T follicular helper cell (primary cell): Measurements from ENCODE around the gene CDC42EP4.

Source experiments
- DNase-seq: peaks from one replicate; pipeline ENCODE4 v3.0.0-alpha.2; 2020; ENCODE audit warnings: low read depth

Gene CDC42EP4

DNA sequence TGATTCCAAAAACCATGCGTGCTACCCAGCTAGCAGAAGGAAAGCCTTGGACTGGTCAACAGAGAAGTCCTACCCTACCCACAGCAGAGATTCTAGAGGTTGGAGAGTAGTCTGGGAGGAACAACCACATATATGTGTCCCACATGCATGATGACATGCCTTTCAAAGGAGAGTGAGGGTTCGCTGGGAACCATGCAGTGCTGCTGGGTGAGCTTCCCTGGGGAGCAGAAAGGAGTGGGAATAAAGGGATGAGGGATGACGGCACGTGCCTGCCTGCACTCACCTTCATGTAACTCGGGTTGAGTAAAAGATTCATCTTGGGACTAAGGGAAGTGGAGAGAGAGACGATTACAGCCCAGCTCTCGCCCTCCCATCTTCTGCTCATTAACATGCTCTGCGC lies 59.9 kb downstream of the CDC42EP4 start:
- DNase-seq: no peak

DNA sequence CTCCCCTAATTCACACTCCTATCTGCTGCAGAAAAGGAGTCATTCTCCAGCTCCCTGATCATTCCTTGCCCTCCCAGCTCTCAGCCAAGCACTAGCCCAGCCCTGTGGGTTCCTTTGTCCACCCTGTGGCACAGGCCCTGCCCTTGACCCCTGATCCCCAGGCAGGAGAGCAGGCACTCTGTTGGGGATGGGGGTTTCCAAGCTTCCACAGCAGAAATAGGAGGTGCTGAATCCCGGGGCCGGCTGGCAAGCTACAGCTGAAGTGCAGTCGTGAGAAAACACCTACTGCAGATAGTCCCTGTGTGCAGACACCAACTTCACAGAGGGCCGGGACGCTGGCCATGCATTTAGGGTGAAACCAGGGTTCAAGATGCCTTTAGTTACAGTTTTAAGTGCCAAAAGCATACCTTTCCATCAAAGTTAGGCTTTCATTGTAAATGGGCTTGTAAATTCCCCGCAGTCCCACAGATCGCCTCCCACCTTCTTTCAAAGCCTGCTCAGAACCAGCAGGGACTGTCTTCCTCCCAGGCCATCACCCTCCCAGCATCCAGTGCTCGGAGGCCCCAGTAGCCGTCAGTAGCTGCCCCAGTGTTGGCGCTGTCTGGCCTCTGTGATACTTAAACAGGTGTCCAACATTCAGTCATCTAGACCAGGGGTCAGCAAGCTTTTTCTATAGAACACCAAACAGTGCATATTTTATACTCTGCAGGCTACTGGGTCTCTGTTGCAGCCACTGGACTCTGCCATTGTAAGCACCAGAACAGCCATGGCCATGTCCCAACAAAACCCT lies 60.8 kb downstream of the CDC42EP4 start:
- no peak for DNase-seq

DNA sequence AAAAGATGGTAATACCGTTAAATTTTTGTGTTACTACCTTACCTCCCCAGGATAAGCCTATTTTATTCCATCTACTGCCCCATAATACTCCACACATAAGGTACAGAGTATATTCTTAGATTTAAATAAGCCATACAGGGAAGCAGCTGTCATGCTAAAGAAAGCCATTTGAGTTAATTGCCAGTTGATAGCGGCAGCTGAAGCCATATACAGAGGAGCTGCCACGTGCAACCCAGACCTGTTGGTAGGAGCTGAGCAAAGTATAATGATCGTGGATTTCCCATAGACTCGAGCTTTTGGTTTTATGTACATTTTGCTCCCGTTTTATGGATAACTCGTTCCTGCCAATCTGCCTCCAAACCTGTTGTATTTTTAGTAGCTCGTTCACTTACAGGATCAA lies 62.1 kb downstream of the CDC42EP4 start:
- no peak for DNase-seq

DNA sequence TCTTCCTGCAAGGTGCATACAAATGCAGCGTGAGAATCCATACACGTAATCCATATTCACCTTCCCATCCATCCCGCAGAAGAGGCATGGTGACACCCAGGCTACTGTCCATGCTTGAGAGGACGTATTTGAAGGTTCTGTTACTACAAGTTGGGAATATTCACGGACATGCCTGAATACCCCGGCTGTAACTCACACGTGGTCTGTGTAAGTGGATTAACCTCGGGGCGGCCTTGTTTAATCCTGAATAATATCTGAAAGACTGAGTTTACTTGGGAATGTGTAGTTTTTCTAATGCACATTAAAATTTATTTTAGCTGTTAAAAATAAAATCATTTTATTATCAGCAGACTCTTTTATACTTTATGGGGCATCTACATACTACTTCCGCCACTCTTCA lies 63.3 kb downstream of the CDC42EP4 start:
- no peak for DNase-seq

DNA sequence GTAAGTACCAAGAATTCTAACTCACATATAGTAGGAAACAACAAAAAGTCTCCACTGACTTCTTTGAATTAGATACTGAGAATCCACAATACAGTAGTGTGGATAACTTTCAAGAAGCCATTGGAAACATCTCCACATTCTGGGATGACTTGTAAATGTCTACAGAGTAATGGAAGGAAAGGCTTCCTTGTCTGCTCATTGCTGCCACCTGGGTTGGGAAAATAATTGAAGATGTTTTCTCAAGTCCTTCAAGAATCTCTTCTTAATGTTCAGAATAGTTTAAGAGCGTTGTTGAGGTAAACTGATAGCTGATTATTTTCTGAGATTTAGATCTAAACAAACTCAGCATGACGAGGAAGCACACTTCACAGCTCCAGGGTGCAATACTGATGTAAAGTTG lies 64.1 kb downstream of the CDC42EP4 start:
- DNase-seq: no peak

DNA sequence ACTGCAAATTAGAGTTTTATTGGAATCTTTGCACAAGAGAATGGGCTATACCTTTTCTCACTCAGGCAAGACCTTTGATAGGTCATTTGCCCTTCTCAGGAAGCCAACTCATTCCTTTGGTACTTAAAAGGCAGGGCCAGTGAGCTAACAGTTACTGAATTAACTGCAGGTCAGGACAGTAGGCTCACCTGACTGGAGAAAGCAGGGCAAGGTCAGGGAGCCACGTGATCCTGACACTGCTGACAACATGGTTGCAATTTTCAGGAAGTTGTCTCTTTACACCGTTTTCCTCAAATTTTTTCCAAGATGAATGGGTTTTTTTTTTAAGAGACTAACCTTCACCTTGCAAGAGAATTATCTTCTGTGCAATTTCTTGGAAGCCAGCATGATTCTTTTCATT lies 71.2 kb downstream of the CDC42EP4 start:
- DNase-seq: no peak

DNA sequence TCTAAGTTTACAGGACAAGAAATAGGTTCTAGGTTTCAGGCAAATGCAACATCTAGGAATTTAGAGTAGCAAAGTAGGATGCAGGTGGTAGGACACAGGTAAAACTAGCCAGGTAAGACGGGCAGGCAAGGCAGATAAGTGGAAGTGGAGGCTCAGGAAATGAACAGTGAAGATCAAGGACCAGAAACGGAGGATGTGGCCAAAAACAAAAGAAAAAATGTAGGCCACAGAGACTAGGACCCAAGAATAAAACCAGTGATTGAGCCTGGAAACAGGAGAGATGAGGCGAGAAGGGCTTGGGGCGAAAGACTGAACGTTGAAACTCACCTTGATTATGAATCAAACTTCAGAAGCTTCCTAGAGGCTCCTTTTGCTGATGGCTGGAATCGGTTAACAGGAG lies 74.1 kb downstream of the CDC42EP4 start:
- DNase-seq: no peak

DNA sequence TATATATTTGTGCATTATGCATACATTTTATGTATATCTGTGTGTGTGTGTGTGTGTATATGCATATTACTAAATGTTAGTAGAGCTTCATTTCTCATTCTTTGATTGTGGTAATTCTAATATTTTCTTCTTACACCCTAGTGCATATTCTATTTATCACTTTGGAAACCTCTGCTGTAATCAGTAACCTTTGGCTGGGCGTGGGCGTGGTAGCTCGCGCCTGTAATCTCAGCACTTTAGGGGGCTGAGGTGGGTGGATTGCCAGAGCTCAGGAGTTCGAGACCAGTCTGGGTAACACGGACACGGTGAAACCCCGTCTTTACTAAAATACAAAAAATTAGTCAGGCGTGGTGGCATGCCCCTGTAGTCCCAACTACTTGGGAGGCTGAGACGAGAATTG lies 77.1 kb downstream of the CDC42EP4 start:
- DNase-seq: no peak
